NCI-H774 (cell line): ENCODE data around the gene NUFIP2.
"Not testable (repeated sequence)": the region's sequence is repeated elsewhere in the genome, so short reads cannot be mapped to it uniquely, and the experiment has no call there.

ENCODE experiments used
- DNase-seq: peaks from one replicate; lab custom pipeline; 2025; lab: John Stamatoyannopoulos, UW

The NUFIP2 gene

DNA sequence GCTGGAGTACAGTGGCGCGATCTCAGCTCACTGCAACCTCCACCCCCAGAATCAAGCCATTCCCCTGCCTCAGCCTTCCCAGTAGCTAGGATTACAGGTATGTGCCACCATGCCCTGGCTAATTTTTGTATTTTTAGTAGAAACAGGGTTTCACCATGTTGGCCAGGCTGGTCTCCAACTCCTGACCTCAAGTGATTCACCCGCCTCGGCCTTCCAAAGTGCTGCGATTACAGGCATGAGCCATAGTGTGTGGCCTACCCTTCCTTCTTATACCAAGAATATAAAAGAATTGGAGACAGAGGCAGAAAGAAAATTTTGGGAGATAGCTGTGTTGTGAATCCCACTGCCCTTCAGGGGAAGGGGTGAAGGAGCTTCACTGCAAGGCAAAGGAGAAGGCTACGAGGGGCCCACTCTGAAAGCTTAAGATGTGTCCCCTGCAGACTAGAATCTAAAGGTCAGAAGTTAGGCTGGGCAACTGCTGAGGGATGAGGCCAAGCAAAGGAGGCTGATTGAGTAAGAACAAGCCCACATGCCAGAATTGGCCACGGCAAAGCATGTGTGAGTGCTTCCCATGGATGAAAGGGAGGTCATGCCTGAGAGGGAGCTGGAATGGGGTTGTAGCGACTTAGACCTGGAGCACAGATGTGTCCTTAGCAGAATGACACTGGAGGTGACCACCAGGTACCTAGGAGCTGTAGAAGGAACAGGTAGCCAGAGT lies 55.7 kb downstream of the NUFIP2 start:
- DNase-seq = no peak

DNA sequence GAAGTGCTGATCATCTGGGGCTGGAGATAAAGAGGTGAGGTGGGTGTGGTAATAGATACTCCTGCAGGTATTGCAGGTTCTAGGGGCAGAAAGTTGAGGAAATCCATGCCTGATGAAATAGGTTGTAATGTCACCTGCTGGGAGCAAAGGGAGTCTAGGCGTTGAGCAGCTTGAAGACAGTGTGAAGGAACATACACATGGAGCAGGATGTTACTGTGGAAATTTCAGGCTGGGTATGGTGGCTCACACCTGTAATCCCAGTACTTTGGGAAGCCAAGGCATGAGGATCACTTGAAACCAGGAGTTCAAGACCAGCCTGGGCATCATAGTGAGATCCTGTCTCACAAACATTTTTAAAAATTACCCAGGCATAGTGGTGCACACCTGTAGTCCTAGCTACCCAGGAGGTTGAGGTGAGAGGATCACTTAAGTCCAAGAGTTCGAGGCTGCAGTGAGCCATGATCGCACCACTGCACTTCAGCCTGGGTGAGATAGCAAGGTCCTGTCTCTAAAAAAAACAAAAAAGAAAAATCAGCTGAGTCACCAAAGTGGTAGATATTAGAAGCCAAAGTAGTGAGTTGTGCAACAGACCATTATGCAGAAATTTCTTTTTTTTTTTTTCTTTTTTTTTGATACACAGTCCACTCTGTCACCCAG lies 56.3 kb downstream of the NUFIP2 start:
- DNase-seq = no peak

DNA sequence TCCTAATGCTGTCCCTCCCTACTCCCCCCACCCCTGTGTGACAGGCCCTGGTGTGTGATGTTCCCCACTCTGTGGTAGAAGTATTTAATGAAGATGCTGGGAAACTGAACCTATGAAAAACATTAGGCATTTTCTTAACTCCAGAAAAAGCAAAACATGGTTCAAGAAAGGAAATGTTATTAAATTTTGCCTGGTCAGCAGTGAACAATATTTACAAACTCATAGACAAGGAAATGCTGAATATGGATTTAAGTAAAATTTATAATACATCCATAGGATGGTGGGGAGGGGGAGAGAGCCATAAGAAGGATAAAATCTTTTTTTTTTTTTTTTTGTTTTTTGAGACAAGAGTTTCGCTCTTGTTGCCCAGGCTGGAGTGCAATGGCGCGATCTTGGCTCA lies 58.0 kb downstream of the NUFIP2 start:
- no peak for DNase-seq

DNA sequence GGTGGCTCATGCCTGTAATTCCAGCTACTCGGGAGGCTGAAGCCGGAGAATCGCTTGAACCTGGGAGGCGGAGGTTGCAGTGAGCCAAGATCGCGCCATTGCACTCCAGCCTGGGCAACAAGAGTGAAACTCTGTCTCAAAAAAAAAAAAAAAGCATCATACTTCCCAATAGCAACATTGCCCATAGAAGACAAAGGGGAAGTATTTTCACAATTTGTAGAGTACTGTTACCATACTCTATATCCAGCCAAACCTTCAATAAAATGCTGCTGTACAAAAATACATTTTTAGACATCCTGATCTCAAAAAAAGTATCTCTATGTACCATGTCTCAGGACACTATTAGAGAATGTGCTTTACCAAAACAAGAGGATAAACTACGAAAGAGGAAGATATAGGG lies 59.0 kb downstream of the NUFIP2 start:
- not testable (repeated sequence) for DNase-seq

DNA sequence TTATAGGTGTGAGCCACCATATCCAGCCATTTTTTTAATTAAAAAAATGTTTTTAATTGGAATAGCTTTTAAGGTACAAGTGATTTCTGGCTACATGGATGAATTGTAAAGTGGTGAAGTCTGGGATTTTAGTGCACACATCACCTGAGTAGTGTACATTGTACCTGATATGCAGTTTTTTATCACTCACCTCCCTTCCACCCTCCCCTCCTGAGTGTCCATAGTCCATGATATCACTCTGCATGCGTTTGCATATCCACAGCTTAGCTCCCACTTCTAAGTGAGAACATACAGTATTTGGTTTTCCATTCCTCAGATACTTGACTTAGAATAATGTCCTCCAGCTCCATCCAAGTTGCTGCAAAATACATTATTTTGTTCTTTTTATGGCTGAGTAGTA lies 60.6 kb downstream of the NUFIP2 start:
- no peak for DNase-seq

DNA sequence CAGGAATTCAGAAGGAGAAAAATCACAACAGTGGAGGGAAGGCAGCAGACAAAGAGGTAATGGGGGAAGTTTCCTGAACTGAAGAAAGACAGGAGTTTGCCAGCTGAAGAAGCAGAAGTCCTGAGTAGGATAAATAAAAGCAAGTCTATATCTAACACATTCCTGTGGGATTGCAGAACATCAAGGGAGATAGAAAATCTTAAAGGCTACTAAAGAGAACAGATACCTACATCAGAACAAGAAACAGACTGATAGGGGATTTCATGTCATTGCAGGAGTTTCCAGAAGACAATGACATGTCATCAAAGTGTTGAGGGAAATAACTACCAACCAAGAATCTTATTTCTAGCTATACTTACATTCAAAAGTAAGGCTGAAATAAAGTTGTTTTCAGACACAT lies 68.6 kb downstream of the NUFIP2 start:
- DNase-seq = no peak

DNA sequence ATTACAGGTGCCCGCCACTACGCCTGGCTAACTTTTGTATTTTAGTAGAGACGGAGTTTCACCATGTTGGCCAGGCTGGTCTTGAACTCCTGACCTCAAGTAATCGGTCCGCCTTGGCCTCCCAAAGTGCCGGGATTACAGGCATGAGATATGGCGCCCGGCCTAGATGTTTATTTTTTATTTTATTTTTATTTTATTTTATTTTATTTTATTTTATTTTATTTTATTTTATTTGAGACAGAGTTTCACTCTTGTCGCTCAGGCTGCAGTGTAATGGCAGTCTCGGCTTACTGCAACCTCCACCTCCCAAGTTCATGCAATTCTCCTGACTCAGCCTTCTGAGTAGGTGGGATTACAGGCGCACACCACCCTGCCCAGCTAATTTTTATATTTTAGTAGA lies 72.6 kb downstream of the NUFIP2 start:
- DNase-seq = not testable (repeated sequence)

DNA sequence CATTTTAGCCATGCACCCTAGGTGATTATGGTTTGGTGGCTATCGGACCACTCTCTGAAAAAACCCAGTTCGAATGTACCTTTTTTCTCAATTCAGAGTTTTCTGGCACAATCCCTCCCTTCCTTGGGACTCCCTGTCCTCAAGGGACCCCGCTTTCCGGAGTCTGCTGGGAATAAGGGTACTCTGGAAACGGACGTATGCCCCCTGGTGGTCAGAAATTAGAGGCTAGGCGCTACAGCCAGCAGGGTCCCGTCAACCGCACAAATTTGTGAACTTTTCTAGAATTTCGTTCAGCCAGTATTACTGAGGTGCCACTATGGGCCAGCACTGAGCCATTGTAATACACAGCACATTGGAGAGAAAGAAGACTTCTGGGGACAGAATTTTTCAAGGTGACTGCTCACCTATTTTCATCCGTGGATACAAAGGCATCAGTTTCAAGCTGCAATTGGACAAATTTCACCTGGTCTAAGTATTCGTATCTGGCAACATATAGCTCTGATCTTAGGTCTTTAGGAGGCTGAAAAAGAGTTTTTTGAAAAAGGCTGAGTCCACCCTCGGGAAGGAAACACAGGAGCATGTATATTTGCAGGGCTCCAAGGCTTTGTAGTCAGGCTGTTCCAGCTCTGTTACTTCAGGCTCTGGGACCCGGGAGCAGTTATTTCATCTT lies 74.4 kb downstream of the NUFIP2 start:
- DNase-seq = peak; percentile 75

DNA sequence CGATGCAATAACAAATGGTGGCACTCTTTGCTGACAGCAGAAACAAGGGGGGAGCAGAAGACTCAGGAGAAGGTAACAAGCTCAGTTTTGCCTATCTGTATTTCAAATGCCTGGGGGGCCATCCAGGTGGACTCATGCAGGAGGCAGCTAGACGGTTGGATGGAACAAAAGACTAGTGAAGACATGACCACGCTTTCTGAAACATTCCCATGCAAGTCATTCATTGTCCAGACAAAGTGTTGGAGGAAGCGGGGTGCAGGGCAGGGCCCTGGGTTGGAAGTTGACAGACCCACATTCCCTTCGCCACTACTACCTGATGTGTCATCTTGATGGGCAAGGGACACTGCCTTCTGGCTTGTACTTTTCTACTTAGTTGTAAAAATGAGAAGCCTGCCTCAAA lies 77.1 kb downstream of the NUFIP2 start:
- DNase-seq = no peak

DNA sequence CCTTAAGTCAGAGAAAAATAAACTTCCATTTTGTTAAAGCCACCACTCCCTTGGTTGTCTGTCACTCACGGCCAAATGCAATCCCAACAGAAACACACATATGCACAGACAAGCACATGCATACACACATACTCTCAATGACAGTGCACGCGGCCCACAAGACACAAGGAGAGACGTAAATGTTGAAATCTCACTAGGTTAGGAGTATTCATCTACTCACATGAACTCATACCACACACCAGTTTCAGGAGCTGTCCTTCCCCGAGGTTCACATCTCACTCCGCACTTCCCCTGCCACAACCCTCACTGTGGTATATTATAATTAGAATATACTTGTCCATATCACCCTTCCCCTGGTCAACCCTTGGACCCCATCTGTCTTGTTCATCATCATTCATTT lies 77.8 kb downstream of the NUFIP2 start:
- no peak for DNase-seq

DNA sequence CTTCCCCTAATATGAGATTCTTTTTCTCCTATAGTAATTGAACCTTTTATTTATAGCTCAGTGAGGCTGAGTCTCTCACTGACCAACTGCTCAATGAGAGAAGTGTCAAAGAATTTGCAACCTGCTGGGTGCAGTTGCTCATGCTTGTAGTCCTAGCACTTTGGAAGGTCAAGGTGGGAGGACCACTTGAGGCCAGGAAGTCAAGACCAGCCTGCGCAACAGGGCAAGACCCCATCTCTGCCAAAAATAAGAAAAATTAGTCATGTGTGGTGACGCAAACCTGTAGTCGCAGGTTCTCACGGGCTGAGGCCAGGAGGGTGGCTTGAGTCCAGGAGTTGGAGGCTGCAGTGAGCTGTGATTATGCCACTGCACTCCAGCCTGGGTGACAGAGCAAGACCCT lies 78.2 kb downstream of the NUFIP2 start:
- no peak for DNase-seq

DNA sequence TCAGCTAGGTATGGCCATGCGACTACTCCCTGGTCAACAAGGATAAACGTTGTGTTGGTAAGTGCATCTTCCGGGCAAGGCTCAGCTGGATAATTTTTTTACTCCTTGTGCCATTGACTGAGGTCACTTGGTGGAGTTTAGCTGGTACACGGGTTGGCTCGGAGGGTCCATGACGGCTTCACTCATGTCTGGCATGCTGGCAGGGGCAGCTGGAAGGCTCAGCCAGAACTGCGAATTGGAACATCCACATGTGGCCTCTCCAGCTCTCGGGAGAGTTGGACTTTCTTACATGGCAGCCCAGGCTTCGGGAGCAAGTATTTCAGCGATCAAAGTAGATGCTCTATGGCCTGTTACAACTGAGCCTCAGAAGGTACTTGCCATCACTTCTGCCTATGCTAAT lies 78.8 kb downstream of the NUFIP2 start:
- no peak for DNase-seq

DNA sequence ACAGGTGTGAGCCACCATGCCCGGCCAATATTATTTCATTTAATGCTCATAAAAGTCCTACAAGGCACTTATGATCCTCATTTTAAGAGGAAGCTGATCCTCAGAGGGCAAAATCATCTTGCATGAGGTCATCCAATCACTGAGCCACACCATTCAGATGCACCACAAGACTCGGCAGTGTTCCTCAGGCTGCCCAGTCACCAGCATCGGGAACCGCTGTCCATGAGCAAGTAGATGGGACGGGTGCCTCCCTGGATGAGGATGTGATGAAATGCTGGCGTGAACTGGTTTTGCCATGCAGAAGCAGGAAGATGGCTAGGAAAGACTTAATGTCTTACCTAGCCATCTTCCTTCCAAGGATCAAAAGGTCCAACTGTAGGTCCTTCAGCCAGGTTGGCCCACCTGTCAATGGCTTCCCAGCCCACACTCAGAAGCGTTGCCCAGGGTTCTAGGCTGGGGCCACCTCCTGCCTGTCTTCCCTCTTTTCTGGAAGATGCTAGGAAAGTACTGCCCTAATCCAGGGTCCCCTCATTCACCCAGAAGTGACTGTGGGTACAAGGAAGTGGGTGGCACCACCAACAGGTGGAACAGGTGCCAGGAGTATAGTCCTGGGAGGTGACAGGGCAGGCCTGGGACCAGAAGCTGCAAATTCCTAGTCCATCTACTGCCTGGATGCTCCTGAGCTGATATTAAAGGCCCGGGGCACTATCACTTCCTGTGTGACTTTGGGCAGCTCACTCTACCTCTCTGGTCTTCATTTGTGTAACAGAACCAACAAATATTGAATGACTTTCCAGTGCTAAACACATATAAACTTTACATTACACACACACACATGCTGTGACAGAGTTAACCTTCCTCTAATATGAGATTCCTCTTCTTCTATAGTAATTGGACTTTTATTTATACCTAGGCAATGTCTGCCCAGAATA lies 79.5 kb downstream of the NUFIP2 start:
- no peak for DNase-seq

DNA sequence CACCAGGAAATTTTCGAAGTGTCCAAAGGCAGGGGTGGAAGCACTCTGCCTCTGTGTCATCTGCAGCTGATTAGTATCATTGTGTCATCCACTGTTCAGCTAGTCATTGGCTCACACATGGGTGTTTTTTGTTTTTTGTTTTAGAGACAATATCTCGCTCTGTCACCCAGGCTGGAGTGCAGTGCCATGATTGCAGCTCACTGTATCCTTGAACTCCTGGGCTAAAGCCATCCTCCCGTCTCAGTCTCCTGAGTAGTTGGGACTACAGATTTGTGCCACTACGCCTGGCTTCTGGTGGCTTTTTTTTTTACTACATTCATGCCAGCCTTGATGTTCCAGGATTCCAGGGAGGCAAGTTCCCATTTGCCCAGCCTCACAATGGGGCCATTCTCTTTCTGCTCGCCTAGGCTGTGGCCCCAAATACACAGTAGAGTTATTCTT lies 81.2 kb downstream of the NUFIP2 start:
- DNase-seq = no peak

DNA sequence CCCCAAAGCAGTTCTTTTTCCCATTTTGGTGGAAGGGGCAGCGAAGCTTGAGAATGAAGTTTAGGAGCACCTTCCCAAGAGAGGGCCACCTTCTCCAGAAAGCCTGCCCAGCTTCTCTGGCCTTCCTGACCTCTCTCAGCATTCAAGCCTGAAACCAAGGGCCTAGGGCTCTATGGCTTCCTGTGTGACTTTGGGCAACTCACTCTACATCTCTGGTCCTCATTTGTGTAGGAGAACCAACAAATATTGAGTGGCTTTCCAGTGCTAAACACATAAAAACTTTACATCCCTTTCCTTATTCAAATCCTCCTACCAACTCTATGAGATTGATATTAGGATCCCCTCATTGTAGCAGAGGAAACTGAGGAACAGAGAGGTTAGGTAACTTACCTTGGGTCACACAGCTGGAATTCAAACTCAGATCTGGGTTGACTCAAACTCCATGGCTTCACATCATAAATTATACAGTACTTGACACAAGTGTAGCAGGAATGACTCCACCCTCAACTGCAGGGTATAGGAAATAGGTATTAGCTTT lies 81.8 kb downstream of the NUFIP2 start:
- no peak for DNase-seq

DNA sequence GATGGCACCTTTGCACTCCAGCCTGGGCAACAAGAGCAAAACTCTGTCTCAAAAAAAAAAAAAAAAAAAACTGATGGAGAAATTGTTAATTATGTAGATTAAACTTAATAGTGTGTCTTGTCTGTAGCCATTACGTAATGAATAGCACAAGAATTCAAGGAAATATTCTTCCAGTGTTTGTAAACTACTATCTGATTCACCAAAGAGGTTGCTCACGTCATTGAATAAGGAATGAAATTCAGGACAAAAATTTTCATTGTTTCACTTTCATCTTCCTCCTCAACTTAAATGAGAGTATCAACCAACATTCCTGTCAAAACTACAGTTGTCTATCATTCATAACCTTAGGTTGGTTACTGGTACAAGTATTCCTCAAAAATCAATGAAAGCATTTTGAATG lies 83.1 kb downstream of the NUFIP2 start:
- no peak for DNase-seq

DNA sequence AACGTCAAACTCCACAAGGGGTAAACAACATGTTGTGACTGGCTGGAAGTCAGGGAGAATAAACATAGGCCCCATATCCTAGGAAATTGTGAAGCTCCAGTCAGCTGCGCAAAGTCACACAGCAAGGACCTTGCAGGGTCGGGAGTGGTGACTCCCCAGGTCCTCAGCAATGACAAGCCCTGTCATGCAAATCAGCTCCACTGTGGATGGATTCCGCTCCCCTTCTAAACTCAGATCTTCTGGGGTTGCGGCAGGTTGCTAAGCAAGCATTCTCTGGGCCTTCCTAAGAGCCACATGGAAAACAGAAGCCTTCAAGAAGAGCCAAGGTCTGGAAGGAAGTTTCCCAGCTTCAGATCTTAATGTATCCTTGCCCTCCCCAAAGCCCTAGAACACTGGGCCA lies 84.9 kb downstream of the NUFIP2 start:
- no peak for DNase-seq

DNA sequence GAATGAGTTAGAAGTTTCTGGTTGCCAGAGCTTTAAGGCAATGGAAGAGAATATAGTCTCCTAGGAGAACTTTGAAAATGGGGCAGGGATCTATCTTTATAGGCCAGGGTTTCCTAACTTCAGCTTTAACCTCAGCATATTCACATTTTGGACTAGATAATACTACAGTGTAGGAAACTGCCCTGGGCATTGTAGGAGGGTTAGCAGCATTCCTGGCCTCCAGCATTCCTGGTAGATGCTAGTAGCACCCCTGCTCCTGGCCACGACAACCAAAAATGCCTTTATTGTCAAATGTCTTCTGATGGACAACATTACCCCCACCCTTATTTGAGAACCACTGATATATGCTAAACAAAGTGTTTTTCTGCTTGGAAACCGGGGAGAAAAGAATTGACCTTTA lies 86.0 kb downstream of the NUFIP2 start:
- DNase-seq = no peak
